Immature natural killer cell (primary cell): Measurements from ENCODE around the gene MAP9. TPM values are rescaled to one million over a fixed set of nuclear protein-coding genes. Genes with fewer than 3 reads are reported as not detected.
"Not testable (repeated sequence)": the region's sequence is repeated elsewhere in the genome, so short reads cannot be mapped to it uniquely, and the experiment has no call there.

Experiments
- DNase-seq, 3 donors: peaks; one replicate each; pipeline ENCODE4 v3.0.0; 2022; ENCODE audit warnings: mixed read lengths in 1 of 3
- H3K27ac Mint-ChIP-seq, 6 donors: one replicate each; pipeline ENCODE4 v1.8.0; 2020; ENCODE audit warnings: mixed read lengths in 6 of 6, mild to moderate bottlenecking in 5 of 6, inconsistent platforms in 4 of 6, moderate library complexity in 3 of 6
- H3K27me3 Mint-ChIP-seq, 3 donors: one replicate each; pipeline ENCODE4 v1.8.0; 2020 to 2021; ENCODE audit warnings: low read depth in 3 of 3, mild to moderate bottlenecking in 3 of 3, mixed read lengths in 3 of 3, moderate library complexity in 3 of 3, inconsistent platforms in 1 of 3
- H3K36me3 Mint-ChIP-seq, 3 donors: one replicate each; pipeline ENCODE4 v1.8.0; 2020; ENCODE audit warnings: mixed read lengths in 3 of 3, inconsistent platforms in 2 of 3, mild to moderate bottlenecking in 2 of 3
- H3K4me1 Mint-ChIP-seq, 2 donors: one replicate each; pipeline ENCODE4 v1.8.0; 2020; ENCODE audit warnings: inconsistent platforms in 2 of 2, mild to moderate bottlenecking in 2 of 2, mixed read lengths in 2 of 2, moderate library complexity in 1 of 2
- H3K4me3 Mint-ChIP-seq, 5 donors: one replicate each; pipeline ENCODE4 v1.8.0; 2020; ENCODE audit warnings: mild to moderate bottlenecking in 5 of 5, mixed read lengths in 5 of 5, inconsistent platforms in 3 of 5, moderate library complexity in 3 of 5
- H3K9me3 Mint-ChIP-seq, 6 donors: one replicate each; pipeline ENCODE4 v1.8.0; 2020; ENCODE audit warnings: mild to moderate bottlenecking in 6 of 6, mixed read lengths in 6 of 6, inconsistent platforms in 4 of 6, moderate library complexity in 3 of 6
- polyA plus RNA-seq, 3 donors: library from polyadenylated mRNA; unstranded; fragments of 300-500 nt; fragmentation: Illumina TruSeq; gene quantifications; one replicate each; pipeline ENCODE4 v1.2.3, GENCODE V29; 2021

Gene MAP9
- polyA plus RNA-seq, 3 donors from 2014 or later, result 2.1 to 3.3 TPM; not detected in 1

DNA sequence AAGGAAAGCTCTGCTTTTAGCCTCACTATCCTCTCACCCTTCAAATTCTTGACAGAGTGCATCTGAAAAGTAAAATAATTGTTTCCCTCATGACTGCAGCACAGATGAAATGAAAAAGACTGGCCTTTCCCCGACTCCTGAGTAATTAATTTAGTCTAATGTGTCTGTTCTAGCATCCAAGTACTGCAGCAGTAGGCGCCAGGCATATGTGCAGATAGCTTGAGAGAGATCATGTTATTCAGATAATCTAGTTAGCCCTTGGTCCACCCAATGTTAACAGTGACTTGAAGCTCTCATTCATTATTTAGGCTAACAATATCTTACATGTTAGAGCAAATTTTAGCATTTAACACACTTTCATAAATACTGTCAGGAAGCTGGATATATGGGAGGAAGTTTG is 54.0 kb downstream of the MAP9 start:
- no peaks in the 10 kb centered on the region for H3K36me3 Mint-ChIP-seq
- H3K27ac Mint-ChIP-seq, result no peak overlapping the region
- peaks cover 0 to 8% (median 0%) of the 10 kb centered on the region in 6 donors for H3K9me3 Mint-ChIP-seq
- peaks cover 0 to 7% (median 0%) of the 10 kb centered on the region in 3 donors for H3K27me3 Mint-ChIP-seq
- no peak for DNase-seq
- no peaks in the 10 kb centered on the region for H3K4me1 Mint-ChIP-seq
- no peak overlapping the region for H3K4me3 Mint-ChIP-seq

DNA sequence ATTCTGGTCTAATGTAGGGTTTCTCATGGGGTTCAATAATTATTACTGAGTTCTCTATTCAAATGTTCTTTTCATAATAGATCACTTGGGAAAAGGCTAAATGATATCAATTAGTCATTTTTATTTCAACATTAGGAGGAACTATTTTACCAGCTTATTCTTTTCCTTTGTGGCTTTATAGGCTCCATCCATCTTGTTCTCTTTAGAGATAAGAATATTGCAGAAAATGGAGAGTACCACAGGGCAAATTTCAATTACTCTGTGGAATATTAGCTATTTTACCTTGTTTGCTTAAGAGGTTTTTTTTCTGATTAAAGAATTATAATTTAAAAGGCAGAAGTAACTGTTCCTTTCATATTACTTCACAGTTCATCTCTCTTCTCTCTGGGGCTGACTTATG is 55.8 kb downstream of the MAP9 start:
- Mint-ChIP-seq H3K4me1 (no peaks in the 10 kb centered on the region), H3K9me3 (peaks cover 0 to 6% (median 0%) of the 10 kb centered on the region in 6 donors), H3K27ac (no peak overlapping the region), H3K4me3 (no peak overlapping the region), H3K27me3 (peaks cover 0 to 8% (median 0%) of the 10 kb centered on the region in 3 donors), H3K36me3 (no peaks in the 10 kb centered on the region)
- DNase-seq, result no peak

DNA sequence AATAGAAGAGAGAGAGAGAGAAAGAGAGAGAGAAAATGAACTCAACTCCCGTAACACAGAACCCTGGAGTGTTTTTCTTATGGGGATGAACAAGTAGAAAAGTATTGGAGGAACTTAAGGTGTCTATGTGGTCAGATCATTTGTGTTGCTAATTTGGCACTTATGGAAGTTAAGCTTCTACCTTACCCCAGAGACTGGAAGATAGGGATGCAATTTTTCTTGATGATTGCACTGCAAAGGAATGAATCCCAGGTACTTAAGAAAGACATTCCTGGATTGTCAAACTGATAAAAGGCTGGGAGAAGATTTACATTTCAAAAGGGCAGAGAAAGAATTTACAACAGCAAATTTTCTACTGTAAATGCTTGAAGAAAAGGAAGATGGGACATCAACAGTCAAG is 57.2 kb downstream of the MAP9 start:
- Mint-ChIP-seq H3K4me1 (no peaks in the 10 kb centered on the region), H3K9me3 (peaks cover 0 to 4% (median under 1%) of the 10 kb centered on the region in 6 donors), H3K27ac (no peak overlapping the region), H3K4me3 (no peak overlapping the region), H3K27me3 (peaks cover 0 to 3% (median 0%) of the 10 kb centered on the region in 3 donors), H3K36me3 (no peaks in the 10 kb centered on the region)
- DNase-seq, result no peak

DNA sequence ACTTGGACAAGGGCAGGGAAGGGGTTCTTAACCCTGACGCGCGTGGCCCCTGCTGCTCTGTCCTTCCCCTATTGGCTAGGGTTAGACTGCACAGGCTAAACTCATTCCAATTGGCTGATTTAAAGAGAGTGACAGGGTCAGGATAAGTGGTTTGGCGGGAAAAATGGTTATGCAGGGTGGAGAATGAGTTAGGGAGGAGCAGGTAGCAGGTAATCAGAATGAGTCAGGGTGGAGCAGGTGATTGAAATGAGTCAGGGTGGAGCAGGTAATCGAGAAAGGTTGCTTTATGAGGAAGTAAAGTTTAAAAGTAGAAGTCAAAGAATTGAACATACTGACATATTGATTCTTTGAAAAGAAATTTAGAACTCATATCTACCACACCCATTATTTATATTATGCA is 64.7 kb downstream of the MAP9 start:
- not testable (repeated sequence) for H3K27me3 Mint-ChIP-seq, H3K36me3 Mint-ChIP-seq, H3K4me1 Mint-ChIP-seq, H3K9me3 Mint-ChIP-seq, H3K4me3 Mint-ChIP-seq, DNase-seq, H3K27ac Mint-ChIP-seq

DNA sequence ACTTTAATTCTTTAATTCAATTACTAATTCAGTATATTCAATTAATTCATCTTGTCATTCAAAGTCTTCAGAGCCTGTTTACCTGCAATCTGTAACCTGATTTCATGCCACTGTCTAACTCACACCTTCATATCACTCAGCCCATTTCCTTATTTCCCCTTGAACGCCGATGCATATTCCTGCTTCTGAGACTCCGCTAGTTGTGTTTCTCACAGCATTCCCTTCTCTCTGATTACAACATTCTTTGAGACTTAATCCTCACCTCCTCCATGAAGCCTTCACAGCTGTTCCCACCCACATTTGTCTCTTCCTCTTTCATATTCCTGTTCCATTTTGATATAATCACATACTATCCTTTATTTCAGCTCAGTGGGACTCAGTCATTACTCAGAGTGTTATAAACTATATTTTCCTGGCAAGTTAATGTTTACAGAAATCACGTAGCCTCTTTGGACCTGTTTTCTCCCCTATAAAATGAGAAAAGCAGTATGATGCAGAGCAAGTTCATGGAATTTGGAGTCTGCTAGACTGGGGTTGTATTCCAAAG is 69.0 kb downstream of the MAP9 start:
- peaks cover 2 to 5% (median 3%) of the 10 kb centered on the region in 3 donors for H3K27me3 Mint-ChIP-seq
- no peaks in the 10 kb centered on the region for H3K4me1 Mint-ChIP-seq
- H3K4me3 Mint-ChIP-seq, result no peak overlapping the region
- H3K36me3 Mint-ChIP-seq, result no peaks in the 10 kb centered on the region
- H3K9me3 Mint-ChIP-seq, result peaks cover 0 to 4% (median 0%) of the 10 kb centered on the region in 6 donors
- H3K27ac Mint-ChIP-seq, result no peak overlapping the region
- DNase-seq, result no peak

DNA sequence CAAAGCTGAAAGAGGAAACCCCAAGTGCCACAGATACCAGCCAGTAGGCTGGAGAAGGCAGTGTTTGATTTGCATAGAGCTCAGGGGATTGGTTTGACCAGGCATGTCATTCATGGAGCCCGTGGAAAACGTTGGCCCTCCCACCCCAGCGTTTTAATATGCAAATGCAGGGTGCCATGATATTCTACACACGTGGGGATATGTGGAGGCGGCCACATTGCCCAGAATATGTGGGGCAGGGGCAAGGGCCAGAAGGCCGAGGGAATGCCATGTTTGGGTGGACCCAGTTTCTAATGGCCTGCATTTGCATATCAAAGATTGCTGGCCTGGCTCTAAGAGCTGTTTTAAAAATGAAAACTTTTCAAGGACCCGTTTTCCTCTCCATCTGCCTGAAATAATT is 71.1 kb downstream of the MAP9 start:
- Mint-ChIP-seq H3K4me3 (no peak overlapping the region), H3K36me3 (no peaks in the 10 kb centered on the region), H3K27me3 (peaks cover 0 to 4% (median 2%) of the 10 kb centered on the region in 3 donors), H3K9me3 (peaks cover 0 to 4% (median 0%) of the 10 kb centered on the region in 6 donors), H3K4me1 (no peaks in the 10 kb centered on the region), H3K27ac (no peak overlapping the region)
- no peak for DNase-seq

DNA sequence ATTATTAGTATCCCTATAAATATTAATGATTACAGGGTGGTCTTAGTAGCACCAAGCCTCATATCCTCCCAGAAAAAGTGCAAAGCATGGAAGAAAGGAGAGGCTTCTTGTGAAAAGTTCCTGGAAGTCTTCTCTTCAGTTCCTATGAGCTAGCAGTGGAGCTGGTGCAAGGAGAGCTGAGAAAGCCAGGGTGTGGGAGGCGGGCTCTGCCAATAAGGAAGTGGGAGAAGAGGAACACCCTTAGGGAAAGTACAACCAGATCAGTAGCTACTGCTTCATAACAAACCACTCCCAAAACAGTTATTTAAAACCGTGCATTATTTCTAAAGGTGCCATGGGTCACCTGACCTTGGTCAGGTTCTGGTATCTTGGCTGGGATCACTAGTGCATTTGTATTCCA is 72.4 kb downstream of the MAP9 start:
- DNase-seq, result no peak
- H3K4me1 Mint-ChIP-seq, result no peaks in the 10 kb centered on the region
- no peak overlapping the region for H3K4me3 Mint-ChIP-seq
- no peak overlapping the region for H3K27ac Mint-ChIP-seq
- H3K27me3 Mint-ChIP-seq, result peaks cover 0 to 3% (median 2%) of the 10 kb centered on the region in 3 donors
- H3K36me3 Mint-ChIP-seq, result no peaks in the 10 kb centered on the region
- H3K9me3 Mint-ChIP-seq, result peaks cover 0 to 4% (median 2%) of the 10 kb centered on the region in 6 donors

DNA sequence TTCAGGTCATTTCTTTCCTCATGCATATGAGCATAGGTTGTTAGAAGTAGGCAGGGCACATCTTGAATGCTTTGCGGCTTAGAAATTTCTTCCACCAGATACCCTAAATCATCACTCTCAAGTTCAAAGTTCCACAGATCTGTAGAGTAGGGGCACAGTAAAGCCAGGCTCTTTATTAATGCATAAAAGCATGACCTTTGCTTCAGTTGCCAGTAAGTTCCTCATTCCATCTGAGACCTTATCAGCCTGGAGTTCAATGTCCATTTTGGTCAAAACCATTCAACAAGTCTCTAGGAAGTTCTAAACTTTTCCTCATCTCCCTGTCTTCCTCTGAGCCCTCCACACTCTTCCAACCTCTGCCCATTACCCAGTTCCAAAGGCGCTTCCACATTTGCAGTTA is 77.7 kb downstream of the MAP9 start:
- H3K27me3 Mint-ChIP-seq, result peaks cover 0 to 3% (median 0%) of the 10 kb centered on the region in 3 donors
- no peak overlapping the region for H3K27ac Mint-ChIP-seq
- no peaks in the 10 kb centered on the region for H3K36me3 Mint-ChIP-seq
- DNase-seq, result no peak
- H3K4me1 Mint-ChIP-seq, result no peaks in the 10 kb centered on the region
- H3K9me3 Mint-ChIP-seq, result peaks cover 0 to 20% (median 2%) of the 10 kb centered on the region in 6 donors
- no peak overlapping the region for H3K4me3 Mint-ChIP-seq

Other genes starting within 250 kb of the MAP9 start
- gene NPY2R, start 168.3 kb downstream of the MAP9 start, polyA plus RNA-seq, result not detected